NCI-H2171 treated with DMSO at 0.1 percent for 48 hours (cell line): ENCODE data around the gene CDK11B.

Source experiments
- DNase-seq: peaks from one replicate; lab custom pipeline; 2025; lab: John Stamatoyannopoulos, UW

Gene CDK11B

GRCh38 chr1:1615256-1616044 lies 43.4 kb downstream of the CDK11B start, which contains the start of gene MIB2:
MIB2 (plus strand) TSS chr1:1615500; CDS start chr1:1623453, 7,953 bp downstream.
- peak; percentile 97 for DNase-seq

- DNase-seq: no peak
Observed at GRCh38 chr1:1614954-1615255, 43.9 kb downstream of the CDK11B start.

GRCh38 chr1:1614204-1614953 lies 44.4 kb downstream of the CDK11B start:
- DNase-seq: peak; percentile 37

DNA sequence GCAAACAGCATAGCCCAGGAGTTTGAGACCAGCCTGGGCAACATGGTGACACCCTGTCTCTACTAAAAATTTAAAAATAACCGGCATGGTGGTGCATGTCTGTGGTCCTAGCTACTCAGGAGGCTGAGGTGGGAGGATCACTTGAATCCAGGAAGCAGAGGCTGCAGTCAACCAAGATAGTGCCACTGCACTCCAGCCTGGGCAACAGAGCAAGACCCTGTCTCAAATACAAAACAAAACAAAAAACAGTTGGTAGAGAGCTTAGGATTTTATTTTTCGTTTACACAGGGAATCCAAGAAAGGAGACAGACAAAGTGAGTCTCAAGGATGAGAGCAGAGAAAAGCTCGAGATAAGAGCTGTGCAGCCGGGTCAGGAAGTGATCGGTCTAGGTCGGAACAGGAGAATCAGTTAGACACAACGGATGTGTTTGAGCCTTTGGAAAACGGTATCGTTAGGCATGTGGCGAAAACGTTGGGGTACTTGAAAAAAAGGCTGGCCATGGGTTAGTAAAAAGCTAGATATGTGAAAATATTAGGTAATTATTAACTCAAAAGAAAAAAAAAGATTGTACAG lies 45.2 kb downstream of the CDK11B start:
- DNase-seq: no peak

DNA sequence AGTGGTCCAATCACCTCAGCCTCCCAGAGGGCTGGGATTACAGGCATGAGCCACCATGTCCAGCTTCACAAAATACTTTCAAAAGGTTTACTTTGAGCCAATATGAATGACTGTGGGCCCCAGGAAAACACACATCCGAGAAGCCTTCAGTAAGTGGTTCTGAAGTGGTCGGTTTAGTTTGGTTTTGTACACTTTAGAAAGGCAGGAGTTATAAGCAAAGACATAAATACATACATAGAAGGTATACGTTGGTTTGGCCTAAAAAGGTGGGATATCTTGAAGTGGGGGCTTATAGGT lies 46.8 kb downstream of the CDK11B start:
- DNase-seq: no peak

DNA sequence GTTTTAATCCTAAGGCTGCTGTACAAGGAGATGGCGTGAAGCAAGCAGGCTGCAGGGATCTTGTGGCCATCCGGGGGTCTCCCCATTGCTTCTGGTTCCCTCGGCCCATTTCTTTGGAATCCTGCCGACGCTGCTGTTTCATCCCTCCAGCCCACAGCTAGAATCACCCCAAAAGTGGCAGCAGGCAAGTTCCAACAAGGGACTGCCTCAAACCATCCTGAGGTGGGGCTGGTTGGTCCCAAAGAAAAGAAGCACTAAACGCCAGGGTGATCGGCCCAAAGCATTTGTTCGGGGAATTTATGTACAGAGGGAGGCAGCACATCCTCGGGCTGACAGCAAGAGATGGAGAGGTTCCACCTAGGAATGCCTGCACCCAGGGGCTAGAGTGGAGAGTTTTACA lies 48.0 kb downstream of the CDK11B start:
- DNase-seq: no peak

- no peak for DNase-seq
Observed at GRCh38 chr1:1609822-1610485, 48.9 kb downstream of the CDK11B start.

GRCh38 chr1:1606232-1606631 lies 52.6 kb downstream of the CDK11B start:
- no peak for DNase-seq

DNA sequence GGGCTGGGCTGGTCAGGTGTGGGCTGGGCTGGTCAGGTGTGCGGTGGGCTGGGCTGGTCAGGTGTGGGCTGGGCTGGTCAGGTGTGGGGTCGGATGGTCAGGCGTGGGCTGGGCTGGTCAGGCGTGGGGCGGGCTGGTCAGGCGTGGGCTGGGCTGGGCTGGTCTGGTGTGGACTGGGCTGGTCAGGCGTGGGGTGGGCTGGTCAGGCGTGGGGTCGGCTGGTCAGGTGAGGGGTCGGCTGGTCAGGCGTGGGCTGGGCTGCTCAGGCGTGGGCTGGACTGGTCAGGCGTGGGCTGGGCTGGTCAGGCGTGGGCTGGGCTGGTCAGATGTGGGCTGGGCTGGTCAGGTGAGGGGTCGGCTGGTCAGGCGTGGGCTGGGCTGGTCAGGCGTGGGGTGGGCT lies 53.1 kb downstream of the CDK11B start:
- no peak for DNase-seq

- DNase-seq: peak; percentile 4
Observed at GRCh38 chr1:1605034-1605591, 53.7 kb downstream of the CDK11B start.

GRCh38 chr1:1604374-1605033 lies 54.3 kb downstream of the CDK11B start:
- no peak for DNase-seq

- DNase-seq: no peak
Observed at GRCh38 chr1:1603671-1604373, 55.0 kb downstream of the CDK11B start.

DNA sequence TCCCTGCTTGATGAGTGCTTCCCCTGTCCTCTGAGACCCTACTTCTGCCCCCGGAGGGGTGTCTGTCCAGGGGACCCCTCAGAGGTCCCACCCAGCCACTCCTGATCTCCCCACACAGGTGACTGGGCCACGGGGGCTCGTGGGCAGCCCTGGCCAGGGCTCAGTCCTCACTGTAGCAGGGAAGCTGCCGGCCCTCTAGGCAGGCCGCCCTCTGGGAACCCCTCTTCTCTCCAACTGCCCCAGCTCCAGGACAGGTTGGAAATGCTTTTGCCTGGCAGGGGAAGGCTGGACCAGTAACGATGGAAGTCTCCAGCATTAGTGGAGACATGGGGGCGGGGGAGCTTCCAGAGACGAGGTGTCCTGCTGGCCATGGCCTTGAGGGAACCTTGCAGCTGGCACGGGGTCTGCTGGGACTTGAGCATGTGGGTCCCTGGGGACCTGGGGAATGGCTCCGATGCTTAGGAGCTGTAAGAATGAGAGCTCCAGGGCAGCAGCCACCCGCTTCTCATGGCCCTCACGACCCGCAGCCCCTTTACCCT lies 55.8 kb downstream of the CDK11B start:
- DNase-seq: no peak

DNA sequence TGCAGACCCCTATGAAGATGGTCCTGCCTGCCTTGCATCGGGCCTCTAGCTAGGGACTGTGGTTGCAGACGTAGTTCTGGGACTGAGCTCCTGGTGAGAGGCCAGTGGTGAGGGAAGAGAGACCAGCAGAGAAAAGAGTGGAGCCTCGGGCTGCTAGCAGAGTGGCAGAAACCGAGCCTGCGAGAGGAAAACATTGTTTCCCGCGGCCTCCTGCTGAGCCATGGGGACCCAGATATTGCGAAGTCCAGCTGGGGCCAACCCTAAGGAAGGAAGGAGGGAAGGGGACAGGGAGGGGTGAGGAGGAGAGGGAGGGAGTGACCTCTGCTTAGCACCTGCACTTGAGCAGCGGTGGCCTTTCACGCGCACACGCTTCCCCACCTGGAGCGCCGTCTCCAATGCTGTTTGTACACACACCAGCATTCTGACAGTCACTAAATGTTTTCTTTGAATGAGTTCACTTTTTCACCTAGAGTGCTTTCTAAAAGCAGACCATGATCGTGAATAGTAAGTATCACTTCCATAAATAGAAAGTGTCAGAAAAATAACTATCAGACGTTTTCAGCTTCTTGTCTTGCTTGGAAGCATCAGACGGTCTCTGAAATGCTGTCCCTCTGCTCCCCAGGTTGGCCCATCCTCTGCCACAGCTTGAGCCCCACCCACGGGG lies 56.4 kb downstream of the CDK11B start:
- DNase-seq: no peak

DNA sequence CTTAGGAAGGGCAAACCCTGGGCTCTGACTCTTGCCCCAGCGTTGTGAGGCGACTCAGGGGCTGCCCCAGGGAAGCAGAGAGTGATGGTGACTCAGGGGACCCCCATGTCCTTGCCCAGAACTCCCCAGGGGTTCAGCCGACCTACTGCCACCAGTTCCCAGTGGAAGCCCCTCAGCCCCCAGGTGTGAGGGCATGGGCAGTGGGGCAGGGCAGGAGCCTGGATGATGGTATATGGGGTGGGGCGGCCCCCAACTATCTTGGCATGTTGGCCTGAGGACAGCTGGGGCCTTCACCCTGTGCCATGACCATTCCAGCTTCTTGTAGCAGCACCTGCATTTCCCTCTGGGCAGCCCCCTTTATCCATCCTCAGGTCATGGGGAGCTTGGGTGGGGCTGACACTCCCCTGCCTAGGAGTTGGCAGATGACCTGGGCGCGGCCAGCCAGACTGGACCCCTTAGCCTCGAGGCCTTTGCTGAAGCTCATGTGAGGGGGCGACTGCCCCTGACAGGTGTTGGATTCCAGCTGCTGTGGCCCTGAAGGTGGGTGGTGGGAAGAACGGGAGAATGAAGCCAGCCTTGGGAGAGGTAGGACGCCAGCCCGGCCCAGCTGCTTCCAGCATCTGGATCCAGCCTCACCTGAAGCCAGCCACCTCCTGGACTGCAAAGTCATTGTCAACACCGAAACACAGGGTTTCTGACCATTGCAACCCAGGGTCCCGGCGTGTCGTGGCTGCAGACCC lies 57.1 kb downstream of the CDK11B start:
- DNase-seq: no peak

DNA sequence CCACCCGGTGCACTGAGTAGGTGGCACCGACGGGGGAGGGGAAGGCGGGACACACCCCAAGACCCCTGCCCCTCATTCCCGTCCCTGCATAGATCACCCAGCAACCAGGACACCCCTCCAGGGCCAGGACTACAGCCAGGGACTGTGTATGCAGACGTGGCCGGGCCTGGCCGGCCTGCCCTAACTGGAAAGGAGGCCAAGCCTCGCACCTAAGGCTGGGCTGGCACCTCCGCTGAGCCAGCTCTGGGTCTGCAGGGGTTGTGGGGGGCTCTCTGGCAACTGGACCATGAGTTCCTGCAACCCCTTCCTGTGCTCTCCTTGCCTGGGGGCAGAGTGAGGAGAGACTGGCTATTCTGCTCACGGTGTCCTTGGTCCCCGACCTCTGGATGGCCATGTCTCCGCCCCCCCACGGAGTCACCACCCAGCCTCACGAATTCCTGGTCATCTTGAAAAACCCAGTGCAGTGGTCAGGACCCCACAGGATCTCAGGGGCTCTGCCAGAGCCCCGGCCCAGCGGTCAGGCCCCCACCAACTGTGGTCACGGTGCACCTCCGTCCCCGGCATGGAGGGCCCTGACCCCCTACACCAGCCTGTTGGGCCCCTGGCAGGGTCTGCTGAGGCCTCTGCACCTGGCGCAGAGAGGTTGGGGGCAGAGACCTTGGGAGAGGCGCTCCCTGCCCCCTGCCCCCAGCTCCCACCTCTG lies 57.8 kb downstream of the CDK11B start:
- no peak for DNase-seq

GRCh38 chr1:1599935-1600860 lies 58.6 kb downstream of the CDK11B start, which contains the start of gene FNDC10:
FNDC10 (minus strand) TSS chr1:1600135; CDS start chr1:1600015, 120 bp downstream.
- no peak for DNase-seq
